Effector memory CD8-positive, alpha-beta T cell (primary cell): ENCODE results near the gene MINAR2.

Experiments used
- ATAC-seq: fragments of 150-1000 bp; cut with Tn5 transposase; replicated peaks from 2 replicates; pipeline ENCODE4 v1.10.0; 2021; ENCODE audit warnings: mild to moderate bottlenecking, moderate library complexity
- DNase-seq, 3 experiments: peaks; one replicate each; pipeline ENCODE4 v3.0.0; 2021
- H3K27ac Mint-ChIP-seq, 2 donors: one replicate each; pipeline ENCODE4 v1.8.0; 2022; ENCODE audit warnings: mild to moderate bottlenecking in 2 of 2, mixed read lengths in 2 of 2, moderate library complexity in 2 of 2
- H3K27me3 Mint-ChIP-seq, 2 donors: one replicate each; pipeline ENCODE4 v1.8.0; 2022; ENCODE audit warnings: mixed read lengths in 2 of 2
- H3K36me3 Mint-ChIP-seq: one replicate; pipeline ENCODE4 v1.8.0; 2022; ENCODE audit warnings: mild to moderate bottlenecking, moderate library complexity, mixed read lengths; ENCODE audit not compliant: insufficient read depth
- H3K4me1 Mint-ChIP-seq, 2 donors: one replicate each; pipeline ENCODE4 v1.8.0; 2022; ENCODE audit warnings: low read depth in 2 of 2, mixed read lengths in 2 of 2
- H3K4me3 Mint-ChIP-seq, 2 donors: one replicate each; pipeline ENCODE4 v1.8.0; 2022; ENCODE audit warnings: mild to moderate bottlenecking in 2 of 2, mixed read lengths in 2 of 2, moderate library complexity in 2 of 2
- H3K9me3 Mint-ChIP-seq, 2 donors: one replicate each; pipeline ENCODE4 v1.8.0; 2022; ENCODE audit warnings: mixed read lengths in 2 of 2
- total RNA-seq, 9 experiments: gene quantifications; one replicate each; lab custom pipeline; 2026; lab: John Stamatoyannopoulos, UW

Gene MINAR2, protein sequence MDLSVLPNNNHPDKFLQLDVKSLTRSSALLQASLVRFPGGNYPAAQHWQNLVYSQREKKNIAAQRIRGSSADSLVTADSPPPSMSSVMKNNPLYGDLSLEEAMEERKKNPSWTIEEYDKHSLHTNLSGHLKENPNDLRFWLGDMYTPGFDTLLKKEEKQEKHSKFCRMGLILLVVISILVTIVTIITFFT
- 0 reads per million in 9 experiments for total RNA-seq

DNA sequence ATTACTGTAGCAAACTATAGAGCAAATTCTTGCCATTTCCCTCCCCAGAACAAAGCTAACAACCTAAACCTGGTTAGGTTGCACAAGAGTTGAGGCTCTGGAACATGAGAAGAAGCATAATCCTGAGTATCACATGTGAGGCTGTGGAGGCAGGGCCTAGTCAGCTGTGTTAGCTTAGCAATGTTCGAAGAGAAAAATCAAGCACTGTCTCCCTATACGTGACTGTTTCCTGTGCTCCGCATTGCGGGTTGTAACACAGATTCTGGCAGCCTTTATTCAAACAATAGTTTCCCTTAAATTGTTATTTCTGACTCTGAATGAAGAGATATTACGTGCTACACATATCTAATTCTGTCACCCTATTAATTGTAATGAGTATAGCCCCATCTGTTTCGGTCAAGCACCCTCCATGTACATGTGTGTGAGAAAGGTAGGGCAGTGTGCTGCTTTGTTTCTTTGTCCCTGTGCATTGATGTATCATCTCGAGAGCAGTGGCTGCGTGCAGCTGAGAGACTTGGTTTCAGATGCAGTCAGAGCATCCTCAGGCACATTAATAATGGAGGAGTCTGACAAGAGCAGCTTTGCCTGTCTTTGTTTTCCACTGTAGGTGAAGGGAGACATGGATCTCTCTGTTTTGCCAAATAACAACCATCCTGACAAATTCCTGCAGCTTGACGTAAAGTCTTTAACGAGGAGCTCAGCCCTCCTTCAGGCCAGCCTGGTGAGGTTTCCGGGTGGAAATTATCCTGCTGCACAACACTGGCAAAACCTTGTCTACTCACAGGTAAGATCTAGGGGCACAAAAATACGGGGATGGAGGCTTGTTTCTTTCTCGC is at the start of gene MINAR2:
MINAR2 (plus strand) TSS at position 523 of the 836 bp plus-strand sequence; CDS start at position 620, 97 bp downstream.
- ATAC-seq (no peak), DNase-seq (no peak)
- Mint-ChIP-seq H3K27ac (no peak within 1 kb of the TSS), H3K4me1 (no peaks in the 10 kb centered on the region), H3K9me3 (no peaks in the 10 kb centered on the region), H3K27me3 (no peaks in the 10 kb centered on the region), H3K36me3 (no peaks in the 10 kb centered on the region), H3K4me3 (no peak within 1 kb of the TSS)

DNA sequence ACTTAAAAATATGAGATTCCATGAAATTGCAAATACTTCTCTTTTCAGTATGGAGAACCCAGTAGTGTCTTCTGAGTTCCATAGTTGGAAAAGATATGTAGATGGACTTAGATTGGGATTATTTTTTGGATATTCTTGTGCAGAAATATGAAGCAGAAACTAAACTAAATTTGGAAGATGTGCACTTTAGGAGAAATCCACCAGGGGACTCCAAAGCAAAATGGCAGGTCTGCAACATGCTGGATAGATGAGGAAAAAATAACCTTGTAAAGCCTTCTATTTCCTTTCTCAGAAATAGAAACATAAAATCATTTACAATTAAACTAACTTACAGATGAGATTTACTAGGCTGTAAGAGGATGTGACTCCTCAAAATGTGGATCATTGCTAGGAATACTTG is 49.2 kb upstream of the MINAR2 start:
- Mint-ChIP-seq H3K27me3 (no peaks in the 10 kb centered on the region), H3K36me3 (no peaks in the 10 kb centered on the region), H3K9me3 (no peaks in the 10 kb centered on the region), H3K4me3 (no peak overlapping the region), H3K4me1 (no peaks in the 10 kb centered on the region), H3K27ac (no peak overlapping the region)
- no peak for ATAC-seq
- no peak for DNase-seq

DNA sequence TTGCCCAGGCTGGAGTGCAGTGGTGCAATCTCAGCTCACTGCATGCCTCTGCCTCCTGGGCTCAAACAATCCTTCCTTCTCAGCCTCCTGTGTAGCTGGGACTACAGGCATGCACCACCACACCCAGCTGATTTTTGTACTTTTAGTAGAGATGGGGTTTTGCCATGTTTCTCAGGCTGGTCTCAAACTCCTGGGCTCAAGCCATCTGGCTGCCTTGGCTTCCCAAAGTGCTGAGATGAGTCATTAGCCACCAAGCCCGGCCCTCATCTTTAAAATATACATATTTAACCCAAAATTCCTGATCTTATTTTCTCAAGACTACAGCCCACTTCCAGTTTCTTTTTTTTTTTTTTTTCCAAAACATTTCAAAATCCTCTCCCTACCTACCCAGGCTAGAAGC is 31.7 kb upstream of the MINAR2 start:
- Mint-ChIP-seq H3K36me3 (peaks cover 3% of the 10 kb centered on the region), H3K27me3 (no peaks in the 10 kb centered on the region), H3K4me1 (no peaks in the 10 kb centered on the region), H3K27ac (no peak overlapping the region), H3K4me3 (no peak overlapping the region), H3K9me3 (no peaks in the 10 kb centered on the region)
- no peak for ATAC-seq
- no peak for DNase-seq

DNA sequence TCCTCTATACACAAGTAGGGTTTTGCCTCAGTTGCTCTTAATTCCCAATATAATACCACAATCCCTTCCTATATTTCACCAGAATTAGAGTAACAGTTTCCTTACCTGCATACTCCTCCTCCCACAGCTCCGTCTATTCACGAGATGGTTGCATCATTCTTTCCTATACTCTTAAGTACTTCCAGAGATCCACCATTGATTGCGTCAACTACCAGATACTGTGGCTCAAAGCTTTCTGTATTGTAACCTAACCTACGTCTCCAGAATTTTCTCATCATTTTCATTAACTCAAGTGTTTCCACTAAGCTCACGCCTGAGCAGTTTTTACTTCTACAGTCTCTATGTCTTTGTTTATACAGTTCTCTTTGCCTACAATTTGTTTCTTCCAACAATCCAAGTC is 31.2 kb upstream of the MINAR2 start:
- no peak overlapping the region for H3K4me3 Mint-ChIP-seq
- H3K36me3 Mint-ChIP-seq: peaks cover 3% of the 10 kb centered on the region
- no peak for DNase-seq
- ATAC-seq: no peak
- no peaks in the 10 kb centered on the region for H3K9me3 Mint-ChIP-seq
- H3K4me1 Mint-ChIP-seq: no peaks in the 10 kb centered on the region
- H3K27me3 Mint-ChIP-seq: no peaks in the 10 kb centered on the region
- H3K27ac Mint-ChIP-seq: no peak overlapping the region

DNA sequence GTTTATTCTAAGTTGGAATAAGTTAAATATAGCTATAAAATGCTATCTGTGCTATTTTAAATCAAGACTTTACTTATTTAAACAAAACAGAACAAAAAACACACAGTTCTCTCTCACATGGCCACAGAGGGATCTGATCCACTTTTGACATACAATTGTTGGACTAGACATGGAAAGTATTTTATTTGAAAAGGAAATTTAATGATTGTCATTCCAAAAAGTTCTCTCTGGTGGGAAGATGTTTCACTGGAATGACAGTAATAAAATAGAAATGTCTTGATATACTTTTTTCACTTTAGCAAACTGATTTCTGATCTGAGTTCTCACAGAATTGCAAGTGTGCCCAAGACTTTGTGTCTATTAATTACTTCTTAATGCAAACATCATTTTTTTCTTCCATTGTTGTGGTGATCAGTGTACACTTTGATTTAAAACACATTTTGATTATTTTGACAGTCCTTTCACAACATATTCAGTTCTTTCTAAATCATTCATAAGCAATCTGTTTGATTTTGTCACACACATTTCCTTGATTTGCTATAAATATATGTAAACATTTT is 30.1 kb upstream of the MINAR2 start:
- no peaks in the 10 kb centered on the region for H3K9me3 Mint-ChIP-seq
- no peaks in the 10 kb centered on the region for H3K27me3 Mint-ChIP-seq
- ATAC-seq: no peak
- H3K4me1 Mint-ChIP-seq: no peaks in the 10 kb centered on the region
- no peak for DNase-seq
- H3K36me3 Mint-ChIP-seq: peaks cover 3% of the 10 kb centered on the region
- no peak overlapping the region for H3K27ac Mint-ChIP-seq
- no peak overlapping the region for H3K4me3 Mint-ChIP-seq

DNA sequence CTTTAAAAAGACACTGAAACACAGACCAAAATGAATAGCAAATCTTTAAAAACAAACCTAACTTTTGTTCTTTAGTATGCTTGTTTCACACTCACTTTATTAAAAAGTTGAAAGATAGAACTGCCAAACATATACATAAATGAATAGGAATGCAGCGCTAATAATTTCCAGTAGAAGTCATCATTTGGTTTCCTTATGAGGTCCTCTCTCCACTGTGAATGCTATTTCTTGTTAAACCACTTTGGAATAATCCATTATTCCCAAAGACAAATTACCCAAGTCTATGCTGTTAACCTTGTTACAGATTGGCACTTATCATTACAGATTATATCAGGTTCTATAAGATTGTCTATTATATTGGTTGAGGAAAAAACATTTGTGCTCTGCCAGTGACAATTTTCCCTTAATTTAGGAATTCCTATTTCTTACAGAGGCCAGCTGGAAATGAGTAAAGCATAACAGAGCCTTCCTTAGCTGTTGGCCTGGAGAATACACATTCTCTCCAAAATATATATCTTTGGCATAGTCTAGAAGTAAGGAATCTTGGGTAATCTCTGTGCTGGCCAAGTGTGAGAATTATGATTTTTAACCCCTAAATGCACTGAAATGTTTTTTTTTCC is 29.3 kb upstream of the MINAR2 start:
- H3K9me3 Mint-ChIP-seq: no peaks in the 10 kb centered on the region
- no peak overlapping the region for H3K4me3 Mint-ChIP-seq
- DNase-seq: no peak
- no peak for ATAC-seq
- no peak overlapping the region for H3K27ac Mint-ChIP-seq
- H3K4me1 Mint-ChIP-seq: no peaks in the 10 kb centered on the region
- H3K36me3 Mint-ChIP-seq: peaks cover 3% of the 10 kb centered on the region
- no peaks in the 10 kb centered on the region for H3K27me3 Mint-ChIP-seq

DNA sequence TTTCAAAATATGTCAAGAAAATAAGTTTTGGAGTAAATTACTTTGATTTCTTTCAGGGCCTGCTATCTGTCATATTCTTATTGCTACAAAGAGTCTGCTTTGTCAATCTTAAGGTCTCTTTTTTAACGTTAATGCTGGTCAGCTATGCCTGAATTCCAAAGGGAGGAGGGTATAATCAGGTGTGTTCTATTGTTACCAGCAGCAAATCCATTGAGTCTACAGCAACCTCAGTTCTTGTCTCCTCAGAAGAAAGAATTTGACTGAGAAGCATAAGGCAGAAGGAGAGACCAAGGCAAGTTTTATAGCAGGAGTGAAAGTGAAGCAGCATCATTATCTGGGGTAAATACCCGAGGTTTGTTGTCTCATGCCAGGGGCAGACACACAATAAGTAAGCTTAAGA is 23.7 kb upstream of the MINAR2 start:
- peaks cover 3% of the 10 kb centered on the region for H3K36me3 Mint-ChIP-seq
- no peak for ATAC-seq
- H3K9me3 Mint-ChIP-seq: peaks cover 0 to 3% of the 10 kb centered on the region in 2 donors
- no peak overlapping the region for H3K27ac Mint-ChIP-seq
- no peaks in the 10 kb centered on the region for H3K4me1 Mint-ChIP-seq
- no peaks in the 10 kb centered on the region for H3K27me3 Mint-ChIP-seq
- no peak for DNase-seq
- H3K4me3 Mint-ChIP-seq: no peak overlapping the region

DNA sequence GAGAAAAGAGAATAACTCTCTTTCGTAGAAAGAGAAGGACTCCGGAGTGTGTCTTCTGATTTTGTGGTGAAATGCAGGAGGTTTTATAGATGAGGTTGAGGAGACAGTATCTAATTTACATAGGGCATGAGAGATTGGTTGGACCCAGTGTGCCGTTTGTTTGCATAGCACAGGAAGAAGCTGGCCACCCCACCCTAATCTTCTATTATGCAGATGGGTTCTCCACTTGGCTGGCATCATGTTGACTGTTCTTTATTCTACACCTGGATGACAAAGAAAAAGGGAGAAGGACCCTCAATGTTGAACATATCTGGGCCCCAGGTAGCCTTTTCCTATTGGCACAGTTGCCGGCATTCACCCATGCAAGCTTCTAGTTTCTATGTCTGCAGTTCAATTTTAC is 23.2 kb upstream of the MINAR2 start:
- Mint-ChIP-seq H3K27me3 (no peaks in the 10 kb centered on the region), H3K4me1 (no peaks in the 10 kb centered on the region), H3K9me3 (peaks cover 0 to 3% of the 10 kb centered on the region in 2 donors), H3K4me3 (no peak overlapping the region), H3K36me3 (peaks cover 3% of the 10 kb centered on the region), H3K27ac (no peak overlapping the region)
- no peak for ATAC-seq
- no peak for DNase-seq

DNA sequence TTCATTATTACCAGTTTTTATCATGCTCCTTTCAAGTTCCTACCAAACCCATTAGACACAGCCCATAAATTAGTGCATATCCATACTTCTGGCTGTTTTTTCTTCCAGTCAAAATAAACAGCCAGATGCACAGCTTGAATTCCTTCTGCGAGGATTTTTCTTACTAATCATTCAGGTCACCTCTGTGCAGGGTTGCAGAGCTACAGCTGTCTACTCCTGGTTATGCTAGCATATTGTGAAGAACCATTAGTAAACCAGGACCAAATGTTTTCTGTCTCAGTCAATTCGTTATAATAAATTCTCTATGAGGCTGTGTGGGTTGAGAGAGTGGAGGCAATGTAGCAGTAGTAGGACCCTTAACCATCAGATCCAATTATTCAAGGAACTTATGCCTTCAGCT is 8.1 kb upstream of the MINAR2 start:
- Mint-ChIP-seq H3K27ac (no peak overlapping the region), H3K4me1 (no peaks in the 10 kb centered on the region), H3K36me3 (no peaks in the 10 kb centered on the region), H3K27me3 (no peaks in the 10 kb centered on the region), H3K4me3 (no peak overlapping the region), H3K9me3 (no peaks in the 10 kb centered on the region)
- no peak for ATAC-seq
- DNase-seq: no peak

DNA sequence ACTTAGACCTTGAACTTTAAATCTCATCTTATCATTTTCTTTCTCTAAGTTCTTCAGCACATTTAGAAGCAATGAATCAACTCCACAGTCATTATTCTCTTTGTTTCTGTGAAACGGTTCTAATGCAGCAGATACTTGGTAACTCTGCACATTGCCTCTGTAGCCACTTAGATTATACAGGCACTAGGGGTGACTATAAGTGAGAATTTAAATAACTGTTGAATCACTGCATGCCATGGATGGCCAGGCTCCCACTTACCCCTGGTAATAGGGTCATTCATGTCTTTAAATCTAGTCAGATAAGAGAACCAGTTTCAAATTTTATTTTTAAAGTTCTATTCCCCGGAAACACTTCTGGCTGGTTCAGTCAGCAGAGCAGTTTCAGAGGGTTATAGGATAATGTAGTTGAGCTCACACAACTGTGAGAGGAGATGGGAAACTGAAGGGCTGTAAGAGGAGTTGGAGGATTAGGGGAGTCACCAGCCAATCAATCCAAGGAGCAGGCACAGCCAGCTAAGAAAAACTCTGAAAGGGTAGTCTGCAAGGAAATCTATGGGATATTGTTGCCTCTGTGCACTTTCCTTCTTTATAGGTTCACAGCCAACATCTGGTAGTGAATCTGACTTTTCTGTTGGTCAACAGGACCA is 4.2 kb upstream of the MINAR2 start:
- Mint-ChIP-seq H3K4me1 (no peaks in the 10 kb centered on the region), H3K4me3 (no peak overlapping the region), H3K27me3 (no peaks in the 10 kb centered on the region), H3K9me3 (no peaks in the 10 kb centered on the region), H3K27ac (no peak overlapping the region), H3K36me3 (no peaks in the 10 kb centered on the region)
- ATAC-seq (no peak), DNase-seq (no peak)

DNA sequence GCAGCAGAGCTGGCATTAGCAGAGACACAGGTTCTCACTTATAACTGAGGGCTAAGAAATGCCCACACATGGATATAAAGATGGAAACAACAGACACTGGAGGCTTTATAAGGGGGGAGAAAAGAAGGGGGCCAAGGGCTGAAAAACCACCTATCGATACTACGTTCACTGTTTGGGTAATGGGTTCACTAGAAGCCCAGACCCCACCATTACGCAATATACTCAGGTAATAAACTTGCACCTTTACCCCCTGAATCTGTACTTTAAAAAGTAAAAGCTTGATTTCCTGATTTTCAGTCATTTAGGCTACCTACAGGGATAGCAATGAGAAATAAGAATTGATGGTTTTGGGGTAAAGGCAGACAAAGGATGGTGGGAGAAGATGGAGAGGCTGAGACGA is 1.9 kb upstream of the MINAR2 start:
- Mint-ChIP-seq H3K4me3 (no peak overlapping the region), H3K4me1 (no peaks in the 10 kb centered on the region), H3K36me3 (no peaks in the 10 kb centered on the region), H3K27ac (no peak overlapping the region), H3K9me3 (no peaks in the 10 kb centered on the region), H3K27me3 (no peaks in the 10 kb centered on the region)
- DNase-seq (no peak), ATAC-seq (no peak)

DNA sequence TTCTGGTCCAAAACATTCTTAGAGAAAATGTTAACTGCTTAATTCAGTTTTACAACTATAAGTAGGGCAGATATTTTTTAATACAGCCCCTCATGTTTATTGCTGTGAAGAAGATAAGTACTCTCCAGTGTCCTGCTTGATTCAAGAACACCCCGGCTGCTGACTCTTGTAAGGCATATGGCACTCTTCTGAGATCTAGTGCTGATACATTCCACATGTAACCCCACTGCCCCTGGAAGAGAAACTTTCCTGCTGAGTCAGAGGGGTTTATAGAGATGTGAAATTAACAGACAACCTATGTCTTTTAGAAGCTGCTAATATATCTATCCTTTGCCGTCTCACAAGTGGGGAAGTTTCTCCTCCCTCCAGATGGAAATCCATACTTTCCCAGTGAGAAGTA is 1.0 kb upstream of the MINAR2 start:
- no peak for ATAC-seq
- Mint-ChIP-seq H3K27me3 (no peaks in the 10 kb centered on the region), H3K4me1 (no peaks in the 10 kb centered on the region), H3K27ac (no peak overlapping the region), H3K9me3 (no peaks in the 10 kb centered on the region), H3K4me3 (no peak overlapping the region), H3K36me3 (no peaks in the 10 kb centered on the region)
- DNase-seq: no peak
